Right ventricle myocardium superior (tissue), 1 donor: ENCODE measurements around the gene BBLN. TPM values are rescaled to one million over a fixed set of nuclear protein-coding genes. Genes with fewer than 3 reads are reported as not detected.
"Not testable (repeated sequence)": the region's sequence is repeated elsewhere in the genome, so short reads cannot be mapped to it uniquely, and the experiment has no call there.

Source experiments
- ATAC-seq: fragments of 200-7000 bp; cut with Tn5 transposase; one replicate; pipeline ENCODE4 v1.9.1; 2020; ENCODE audit warnings: mild to moderate bottlenecking; ENCODE audit not compliant: poor library complexity
- DNase-seq: peaks from one replicate; pipeline ENCODE4 v3.0.0-alpha.2; 2020
- intact Hi-C: fragments of 100-400 bp; cut with DNase I; formaldehyde crosslinking; loops from one replicate; pipeline ENCODE4 v1.11.2; 2022
- long read RNA-seq: library from polyadenylated mRNA; unstranded; transcript quantifications from one replicate; pipeline ENCODE4 v2.0.0, GENCODE V29; 2021
- total RNA-seq: library from RNA; stranded (reverse); fragmentation: NEBNext Ultra II Directional; extraction: Animal tissue kit (Norgen Biotek cat#: 25700); gene quantifications from one replicate; pipeline ENCODE4 v1.2.1, GENCODE V29; 2021
- donor health status: DM: no; HTN: yes; CAD: no; lungs with severe emphysema.

Gene BBLN, protein sequence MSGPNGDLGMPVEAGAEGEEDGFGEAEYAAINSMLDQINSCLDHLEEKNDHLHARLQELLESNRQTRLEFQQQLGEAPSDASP
- total RNA-seq = 31.3 TPM
- long read RNA-seq, transcript C9orf16-201 (2 exons, 713 nt) = major isoform, 26 of 30 reads
- long read RNA-seq, partial matches to known transcripts = 2 of 30 reads
- long read RNA-seq, other reads (novel, unspliced or antisense) = 0 of 30 reads

DNA sequence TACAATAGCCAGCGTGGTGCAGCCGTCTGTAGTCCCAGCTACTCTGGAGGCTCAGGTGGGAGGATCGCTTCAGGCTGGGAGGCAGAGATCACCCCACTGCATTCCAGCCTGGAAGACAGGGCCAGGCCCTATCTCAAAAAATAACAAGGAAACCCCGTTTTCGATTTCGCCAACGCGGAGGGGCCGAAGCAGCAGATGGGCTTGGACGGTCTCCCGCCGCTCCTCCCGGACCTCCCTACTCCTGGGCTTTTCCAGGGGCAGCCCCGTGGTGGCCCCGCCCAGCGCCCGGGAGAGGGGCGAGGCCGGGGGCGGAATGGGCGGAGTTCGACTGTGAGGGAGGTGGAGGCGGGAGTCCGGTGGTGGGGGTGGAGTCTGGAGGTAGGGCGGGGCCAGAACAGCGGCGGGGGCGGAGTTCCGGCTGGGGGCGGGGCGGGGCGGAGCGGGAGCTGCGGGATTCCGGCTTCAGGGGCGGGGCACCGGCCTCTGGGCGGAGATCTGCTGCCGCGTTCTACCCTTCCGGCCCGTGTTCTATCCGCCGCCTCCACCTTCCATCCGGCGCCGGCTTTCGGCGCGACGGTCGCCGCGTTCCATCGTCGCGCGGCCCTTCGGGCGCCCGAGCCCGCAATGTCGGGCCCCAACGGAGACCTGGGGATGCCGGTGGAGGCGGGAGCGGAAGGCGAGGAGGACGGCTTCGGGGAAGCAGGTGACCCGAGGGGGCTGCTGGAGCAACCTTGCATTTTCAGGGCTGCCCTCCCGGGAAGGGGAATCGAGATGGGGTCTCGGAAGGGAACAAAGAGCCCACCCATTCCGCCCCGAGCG lies at the start of gene BBLN:
BBLN (plus strand) TSS at position 482 of the 819 bp plus-strand sequence; CDS start at position 625, 143 bp downstream.
- intact Hi-C loops = no loop called here
- DNase-seq (peak; percentile 96), ATAC-seq (peak; percentile 96)

DNA sequence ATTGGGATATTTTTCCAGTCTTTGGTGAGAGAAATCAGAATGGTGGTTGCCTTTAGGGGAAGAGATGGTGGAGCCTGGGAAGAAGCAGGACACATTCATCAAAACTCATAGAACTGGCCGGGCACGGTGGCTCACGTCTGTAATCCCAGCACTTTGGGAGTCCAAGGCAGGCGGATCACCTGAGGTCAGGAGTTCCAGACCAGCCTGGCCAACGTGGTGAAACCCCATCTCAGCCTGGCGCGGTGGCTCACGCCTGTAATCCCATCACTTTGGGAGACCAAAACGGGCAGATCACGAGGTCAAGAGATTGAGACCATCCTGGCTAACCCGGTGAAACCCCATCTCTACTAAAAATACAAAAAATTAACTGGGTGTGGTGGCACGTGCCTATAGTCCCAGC lies 48.3 kb upstream of the BBLN start:
- DNase-seq = peak; percentile 11
- intact Hi-C loops, ATAC-seq: not testable (repeated sequence)

DNA sequence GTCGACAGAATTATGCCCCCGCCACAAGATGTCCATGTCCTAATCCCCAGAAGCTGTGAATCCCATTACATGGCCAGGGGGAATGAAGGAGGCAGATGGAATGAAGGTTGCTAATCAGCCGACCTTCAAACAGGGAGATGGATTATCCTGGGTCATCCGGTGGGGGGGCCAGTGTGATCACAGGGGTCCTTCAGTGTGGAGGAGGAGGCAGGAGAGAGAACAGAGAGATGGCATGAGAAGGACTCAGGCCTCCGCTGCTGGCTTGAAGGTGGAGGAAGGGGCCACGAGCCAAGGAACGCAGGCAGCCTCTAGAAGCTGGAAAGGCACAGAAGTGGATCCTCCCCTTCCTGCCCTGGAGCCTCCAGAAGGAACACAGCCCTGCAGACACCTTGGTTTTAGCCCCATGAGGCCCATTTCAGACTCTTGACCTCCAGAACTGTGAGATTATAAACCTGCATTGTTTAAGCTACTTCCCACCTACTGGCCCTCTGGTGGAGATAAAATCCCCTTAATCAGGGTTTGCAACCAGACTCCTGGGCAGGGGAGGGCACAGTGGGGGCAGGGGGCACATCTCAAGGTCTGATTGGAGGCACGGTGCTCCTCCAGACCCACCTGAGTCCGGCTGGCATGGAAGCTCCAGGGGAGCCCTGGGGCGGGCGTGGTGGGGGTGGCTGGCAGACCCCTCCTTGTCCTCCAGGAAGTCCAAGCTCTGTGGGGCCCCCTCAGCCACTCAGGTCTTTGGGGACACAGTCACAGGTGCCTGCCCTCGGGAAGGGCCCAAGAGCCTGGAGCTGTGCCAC lies 46.3 kb upstream of the BBLN start:
- DNase-seq (peak; percentile 40), ATAC-seq (no peak)
- intact Hi-C loops = no loop called here

DNA sequence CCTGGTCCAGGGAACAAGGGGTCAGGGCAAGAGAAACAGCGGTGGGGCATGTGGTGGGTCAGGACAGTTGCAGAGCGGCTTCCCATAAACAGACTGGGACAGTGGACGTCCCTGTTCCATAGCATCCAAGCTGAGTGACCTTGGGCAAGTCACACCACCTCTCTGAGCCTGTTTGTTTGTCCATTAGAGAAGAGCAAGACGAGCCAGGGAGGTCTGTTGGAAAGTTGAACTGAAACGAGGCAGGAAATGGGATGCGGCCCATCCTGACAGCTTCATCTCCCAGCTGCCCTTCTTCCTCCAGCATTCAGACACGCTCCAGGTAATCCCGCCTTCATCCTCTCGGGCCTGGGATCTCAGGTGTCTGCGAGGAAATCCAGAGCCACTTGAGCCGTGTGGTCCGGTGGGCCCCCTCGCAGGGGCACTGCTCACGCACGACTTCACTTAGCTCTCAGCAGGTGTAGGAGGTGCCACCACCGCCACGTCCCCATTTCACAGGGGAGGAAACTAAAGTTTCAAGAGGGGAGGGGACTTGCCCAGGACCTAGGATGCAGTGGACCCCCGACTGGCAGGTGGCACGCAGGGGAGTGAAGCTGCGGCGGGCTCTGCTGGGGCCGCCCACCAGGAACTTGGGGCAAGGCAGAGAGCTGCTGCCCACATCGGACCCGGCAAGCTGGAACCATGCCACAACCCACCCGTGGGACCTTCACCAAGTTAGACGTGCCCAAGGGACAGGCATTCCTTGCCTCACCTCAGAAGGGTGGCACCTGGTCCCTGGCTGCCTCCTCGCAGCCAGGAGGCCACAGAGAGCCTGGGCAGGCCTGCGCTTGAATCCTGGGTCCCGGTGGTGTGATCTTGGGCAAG lies 45.5 kb upstream of the BBLN start:
- intact Hi-C loops = no loop called here
- DNase-seq = peak; percentile 41
- ATAC-seq = no peak

DNA sequence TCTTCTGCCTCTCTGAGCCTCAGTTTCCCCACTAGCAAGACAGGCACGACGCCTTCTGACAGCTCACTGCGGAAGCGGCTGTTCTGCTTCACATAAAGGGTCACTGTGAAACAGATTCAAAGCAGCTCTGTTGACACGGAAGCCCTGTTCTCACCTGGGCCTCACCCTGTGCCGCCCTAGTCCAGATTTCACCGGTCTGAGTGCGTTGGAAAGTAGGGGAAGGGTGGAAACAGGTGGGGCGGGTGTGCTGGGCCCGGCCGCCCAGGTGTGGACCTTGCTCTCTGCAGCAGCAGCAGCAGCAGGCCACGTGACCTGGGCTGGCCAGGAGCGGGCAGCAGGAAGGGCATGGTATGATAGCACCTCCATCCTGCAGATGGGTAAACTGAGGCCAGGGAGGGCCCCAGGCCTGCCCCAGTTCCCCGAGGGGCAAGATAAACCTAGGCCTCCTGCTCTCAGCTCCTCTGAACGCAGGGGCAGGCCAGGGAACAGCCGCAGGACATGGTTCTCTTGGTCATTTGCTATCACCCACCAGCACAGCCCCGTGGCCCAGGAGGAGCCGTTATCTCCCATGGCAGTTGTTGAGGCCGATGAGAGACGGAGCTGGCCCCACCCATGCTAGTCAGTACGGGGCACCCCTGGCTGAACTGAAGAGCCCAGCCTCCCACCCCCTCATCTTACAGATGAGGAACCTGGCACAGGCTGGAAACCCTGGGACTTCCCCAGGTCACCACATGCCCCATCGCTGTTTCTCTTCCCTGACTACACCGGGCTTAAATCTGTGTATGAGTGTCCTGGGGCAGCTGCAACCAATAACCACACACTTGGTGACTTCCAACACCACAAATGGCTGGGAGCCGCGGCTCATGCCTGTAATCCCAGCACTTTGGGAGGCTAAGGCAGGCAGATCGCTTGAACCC lies 44.6 kb upstream of the BBLN start:
- DNase-seq (peak; percentile 30), ATAC-seq (no peak)
- intact Hi-C loops = no loop called here

DNA sequence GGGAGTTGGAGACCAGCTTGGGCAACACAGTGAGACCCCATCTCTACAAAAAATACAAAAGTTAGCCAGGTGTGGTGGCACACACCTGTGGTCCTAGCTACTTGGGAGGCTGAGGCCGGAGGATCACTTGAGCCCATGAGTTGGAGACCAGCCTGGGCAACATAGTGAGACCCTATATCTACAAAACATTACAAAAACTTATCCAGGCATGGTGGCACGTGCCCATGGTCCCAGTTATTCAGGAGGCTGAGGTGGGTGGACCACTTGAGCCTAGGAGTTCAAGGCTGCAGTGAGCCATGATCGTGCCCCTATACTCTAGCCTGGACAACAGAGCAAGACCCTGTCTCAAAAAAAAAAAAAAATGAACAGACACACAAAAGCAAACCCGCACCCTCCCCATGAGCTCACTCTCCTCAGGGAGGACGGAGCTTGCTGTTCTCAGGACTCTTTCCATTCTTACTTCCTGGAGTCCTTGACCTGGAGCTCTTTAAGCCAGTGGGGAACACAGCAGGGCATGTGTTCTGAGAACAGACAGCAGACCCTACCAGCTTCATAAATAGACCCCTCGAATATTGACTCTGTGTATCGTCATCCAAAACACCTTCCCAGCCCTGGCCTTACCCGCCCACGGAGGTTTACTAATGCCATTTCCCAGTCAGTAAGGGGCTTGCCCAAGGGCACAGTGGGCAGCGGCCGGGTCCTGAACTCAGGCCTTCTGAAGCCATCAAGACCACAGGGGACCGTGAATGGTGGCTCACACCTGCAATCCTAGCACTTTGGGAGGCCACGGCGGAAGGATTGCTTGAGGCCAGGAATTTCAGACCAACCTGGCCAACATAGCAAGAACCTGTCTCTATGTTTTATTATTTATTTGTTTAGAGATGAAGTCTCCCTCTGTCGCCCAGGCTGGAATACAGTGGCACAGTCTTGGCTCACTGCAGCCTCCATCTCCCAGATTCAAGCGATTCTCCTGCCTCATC lies 43.7 kb upstream of the BBLN start:
- intact Hi-C loops = no loop called here
- DNase-seq = peak; percentile 27
- no peak for ATAC-seq

DNA sequence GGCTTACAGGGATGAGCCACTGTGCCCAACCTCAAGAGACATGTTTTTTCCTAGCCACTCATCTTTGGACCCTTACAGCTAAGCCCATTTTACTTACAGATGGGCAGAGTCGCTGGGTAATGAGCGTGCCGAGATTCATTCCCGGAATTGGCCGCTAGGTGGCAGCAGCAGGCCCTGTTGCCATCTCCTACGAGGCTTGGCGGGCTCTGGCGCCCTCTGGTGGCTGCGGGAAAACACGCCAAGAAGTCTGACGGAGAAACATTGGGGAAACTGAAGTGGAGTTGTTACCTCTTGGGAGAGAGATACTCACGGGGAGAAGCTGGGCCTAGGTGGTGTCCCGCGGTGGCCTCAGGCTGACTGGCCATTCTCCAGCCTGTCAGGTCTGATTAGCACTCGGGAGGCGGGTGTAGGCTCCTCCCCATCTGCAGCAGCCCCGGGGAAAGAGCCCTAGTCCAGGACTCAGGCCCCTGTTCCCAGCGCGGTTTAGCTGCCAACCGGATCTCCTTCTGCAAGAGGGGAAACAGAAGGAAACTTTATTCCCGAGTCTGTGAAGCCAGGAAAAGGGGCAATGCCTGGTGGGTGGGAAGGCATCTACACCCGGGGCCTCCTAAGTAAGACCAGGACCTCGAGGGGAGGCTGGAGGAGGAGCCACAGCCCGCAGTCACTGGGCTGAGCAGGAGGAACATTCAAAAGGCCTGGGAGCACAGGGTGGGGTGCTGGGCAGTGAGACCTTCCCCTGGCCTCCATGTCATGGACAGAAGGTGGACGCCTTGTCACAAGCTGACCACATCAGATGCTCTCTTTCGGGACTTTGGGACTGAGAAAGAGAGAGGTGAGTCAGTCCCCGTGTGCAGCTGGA lies 42.2 kb upstream of the BBLN start:
- DNase-seq (peak; percentile 96), ATAC-seq (peak; percentile 85)
- intact Hi-C loops = no loop called here

DNA sequence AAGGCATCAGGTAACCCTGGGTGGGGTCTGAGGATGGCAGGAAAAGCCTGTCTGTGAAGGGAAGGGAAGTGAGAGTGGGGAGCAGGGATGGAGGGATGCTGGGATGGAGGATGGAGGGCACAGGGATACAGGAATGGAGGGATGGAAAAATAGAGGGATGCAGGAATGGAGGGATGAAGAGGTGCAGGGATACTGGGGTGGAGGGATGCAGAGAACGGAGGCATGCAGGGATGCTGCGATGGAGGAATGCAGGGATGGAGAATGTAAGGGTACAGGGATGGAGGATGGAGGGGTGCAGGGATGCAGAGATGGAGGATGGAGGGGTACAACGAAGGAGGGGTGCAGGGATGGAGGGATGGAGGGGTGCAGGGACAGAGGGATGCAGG lies 41.6 kb upstream of the BBLN start:
- DNase-seq (no peak), ATAC-seq (no peak)
- intact Hi-C loops = no loop called here

DNA sequence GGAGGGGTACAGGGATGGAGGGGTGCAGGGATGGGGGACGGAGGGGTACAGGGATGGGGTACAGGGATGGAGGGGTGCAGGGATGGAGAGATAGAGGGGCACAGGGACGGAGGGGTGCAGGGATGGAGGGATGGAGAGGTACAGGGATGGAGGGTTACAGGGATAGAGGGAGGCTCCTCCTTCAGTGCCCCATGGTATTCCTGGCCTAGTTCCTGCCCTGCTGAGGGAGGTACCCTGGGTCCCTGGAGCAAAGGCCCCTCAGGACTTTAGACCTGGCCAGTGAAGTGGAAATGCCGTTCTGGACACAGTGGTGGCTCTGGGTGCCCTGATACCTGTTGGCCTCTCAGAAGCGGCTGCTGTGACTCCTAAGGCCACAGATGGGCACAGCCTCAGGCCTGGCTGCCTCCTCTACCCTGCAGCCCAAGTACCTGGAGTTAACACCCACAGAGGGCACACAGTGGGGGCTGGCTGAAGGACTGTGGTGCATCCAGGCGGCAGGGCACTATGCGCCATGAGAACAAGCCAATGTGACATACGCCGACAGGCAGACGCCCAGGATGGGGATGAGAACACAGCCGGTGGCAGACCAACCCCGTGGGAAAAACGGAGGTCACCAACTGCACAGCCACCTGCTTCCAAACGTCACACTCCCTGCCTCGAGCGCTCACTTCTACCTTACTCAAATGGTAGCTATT lies 40.9 kb upstream of the BBLN start:
- ATAC-seq (no peak), DNase-seq (peak; percentile 20)
- intact Hi-C loops = no loop called here

DNA sequence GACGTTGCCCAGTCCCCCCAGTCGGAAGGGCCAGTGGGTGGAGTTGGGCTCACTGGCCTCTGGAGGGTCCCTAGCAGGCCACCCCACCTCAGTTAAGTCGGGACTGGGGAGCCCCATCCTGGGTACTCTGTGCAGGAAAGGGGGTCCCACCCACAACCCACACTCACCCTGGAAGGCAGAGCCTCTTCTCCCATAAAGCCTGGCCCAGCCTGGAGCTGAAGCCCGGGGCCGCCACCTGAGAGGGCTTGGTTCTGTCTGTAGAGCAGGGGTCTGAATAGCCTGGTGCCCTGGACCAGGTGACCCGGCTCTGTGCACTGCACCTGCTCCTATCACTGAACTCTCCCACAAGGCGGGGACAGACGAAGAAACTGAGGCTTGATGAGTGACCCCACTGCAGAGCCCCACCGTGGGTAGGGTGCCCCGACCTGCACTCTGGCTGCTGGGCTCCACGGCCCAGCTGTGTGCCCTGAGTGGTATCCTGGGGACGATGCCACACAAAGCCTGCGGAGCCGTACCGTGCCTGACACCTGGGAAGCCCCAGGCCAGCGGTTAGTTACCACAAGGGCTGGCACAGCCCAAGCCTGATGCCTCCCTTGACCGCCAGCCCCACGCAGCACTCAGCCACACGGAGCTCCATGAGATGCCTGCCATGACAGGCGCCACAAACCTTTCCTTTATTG lies 39.9 kb upstream of the BBLN start:
- ATAC-seq (no peak), DNase-seq (peak; percentile 37)
- intact Hi-C loops = no loop called here

DNA sequence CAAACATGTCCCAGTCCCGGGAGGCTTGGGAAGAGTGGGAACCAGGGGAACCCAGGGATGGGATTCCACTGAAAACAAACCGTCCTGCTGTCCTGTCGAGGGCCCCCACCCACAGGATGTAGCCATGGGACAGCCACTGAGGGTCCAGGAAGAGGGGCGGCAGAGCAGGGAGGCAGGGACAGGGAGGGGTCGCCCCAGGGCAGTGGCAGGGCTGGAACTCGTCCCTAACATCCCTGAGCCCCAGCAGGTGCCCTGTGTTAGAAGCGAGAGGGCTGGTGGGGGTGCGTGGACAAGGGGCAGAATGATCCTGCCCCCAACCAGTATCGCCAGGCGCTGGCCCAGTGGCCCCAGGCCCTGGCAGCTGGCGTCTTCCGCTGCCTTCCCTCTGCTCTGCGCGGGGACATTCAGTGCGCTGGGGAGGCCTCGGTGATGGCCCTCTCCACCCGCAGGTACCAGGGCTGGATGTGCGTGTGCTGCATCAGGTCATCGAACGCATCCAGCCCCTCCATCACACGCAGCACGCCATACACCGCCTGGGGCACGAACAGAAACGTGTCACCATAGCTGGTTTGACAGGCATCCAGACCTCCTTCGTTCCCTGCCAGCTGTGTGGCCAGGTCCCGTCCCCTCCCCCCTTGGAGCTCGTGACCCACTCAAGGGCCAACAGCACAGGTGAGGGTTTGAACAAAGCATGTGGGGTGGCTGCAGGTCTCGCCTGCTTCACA lies 39.2 kb upstream of the BBLN start:
- intact Hi-C loops = no loop called here
- DNase-seq = peak; percentile 30

DNA sequence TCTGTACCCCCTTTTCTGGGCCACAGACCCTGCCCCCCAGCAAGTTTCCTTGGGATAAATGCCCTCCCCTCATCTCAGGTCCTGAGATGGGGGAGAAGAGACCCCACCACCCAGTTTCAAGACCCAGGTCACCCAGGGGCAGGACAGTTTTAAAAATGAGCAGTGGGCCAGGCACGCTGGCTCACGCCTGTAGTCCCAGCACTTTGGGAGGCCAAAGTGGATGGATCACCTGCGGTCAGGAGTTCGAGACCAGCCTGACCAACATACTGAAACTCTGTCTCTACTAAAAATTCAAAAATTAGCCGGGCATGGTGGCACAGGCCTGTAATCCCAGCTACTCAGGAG lies 38.6 kb upstream of the BBLN start:
- peak; percentile 8 for DNase-seq
- intact Hi-C loops = no loop called here
- no peak for ATAC-seq

More for the DNA sequence above, 39.2 kb upstream of the BBLN start:
- ATAC-seq = no peak

DNA sequence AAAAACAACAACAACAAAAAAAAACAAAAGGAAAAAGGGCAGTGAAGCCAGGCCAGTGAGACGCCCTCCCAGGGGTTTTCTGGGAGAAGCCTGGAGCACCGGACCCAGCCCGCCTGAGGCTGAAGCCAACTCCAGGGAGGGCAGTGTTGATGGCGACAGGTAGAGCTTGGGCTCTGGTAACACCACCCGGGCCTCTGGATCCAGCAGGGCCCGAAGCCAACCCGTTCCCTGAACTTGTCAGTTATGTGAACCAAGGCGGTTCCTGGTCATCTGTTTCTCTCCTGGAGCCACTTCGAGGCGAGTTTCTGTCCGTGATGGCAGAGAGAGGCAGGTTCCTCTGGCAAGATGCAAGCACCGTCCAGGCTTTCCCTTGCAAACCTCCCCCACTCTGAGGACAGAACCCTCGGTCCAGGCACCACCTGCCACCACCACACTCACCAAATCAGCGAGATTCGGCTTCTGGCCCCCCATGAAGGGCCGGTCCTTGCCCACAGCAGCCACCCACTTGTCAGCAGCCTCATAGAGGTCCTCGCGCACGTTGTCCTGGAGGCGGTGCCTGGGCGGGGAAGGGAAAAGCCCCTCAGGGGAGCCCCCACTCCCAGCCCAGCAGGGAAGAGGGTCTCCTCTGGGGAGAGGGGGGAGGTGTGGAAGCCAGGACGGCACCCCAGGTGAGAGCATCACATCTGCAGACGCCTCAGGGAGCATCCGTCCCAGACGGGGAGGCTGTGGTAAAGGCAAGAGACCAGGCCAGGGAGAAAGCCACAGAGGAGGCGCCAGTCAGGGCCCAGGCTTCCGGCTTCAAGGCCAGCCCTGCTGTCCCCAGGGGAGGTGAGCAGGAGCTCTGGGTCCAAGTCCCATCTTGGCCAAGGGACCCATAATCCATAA lies 37.9 kb upstream of the BBLN start:
- intact Hi-C loops = no loop called here
- ATAC-seq = no peak
- DNase-seq = peak; percentile 32
